Lung microvascular endothelial cell (primary cell): ENCODE data around the gene SRA1. TPM values are rescaled to one million over a fixed set of nuclear protein-coding genes. Genes with fewer than 3 reads are reported as not detected.

Experiments
- DNase-seq, 2 donors: peaks; one replicate each; pipeline versions ENCODE4 v3.0.0 to v3.0.0-alpha.2; 2010; ENCODE audit warnings: low read depth in 2 of 2
- total RNA-seq: library from RNA; depleted of rRNA; stranded (reverse); fragments of >200 nt; gene quantifications from 2 replicates; pipeline ENCODE4 v1.2.1, GENCODE V29; 2014

Gene SRA1
- total RNA-seq, 1 donor from 2014 or later: 20.6 TPM

- no peak for DNase-seq
These were observed 13.2 kb upstream of the SRA1 start for GRCh38 chr5:140570488-140570887.

GRCh38 chr5:140570058-140570457, 12.8 kb upstream of the SRA1 start:
- DNase-seq: no peak

GRCh38 chr5:140569197-140569596, 11.9 kb upstream of the SRA1 start:
- DNase-seq: peak in 1 of 2 donors; percentile 63

DNA sequence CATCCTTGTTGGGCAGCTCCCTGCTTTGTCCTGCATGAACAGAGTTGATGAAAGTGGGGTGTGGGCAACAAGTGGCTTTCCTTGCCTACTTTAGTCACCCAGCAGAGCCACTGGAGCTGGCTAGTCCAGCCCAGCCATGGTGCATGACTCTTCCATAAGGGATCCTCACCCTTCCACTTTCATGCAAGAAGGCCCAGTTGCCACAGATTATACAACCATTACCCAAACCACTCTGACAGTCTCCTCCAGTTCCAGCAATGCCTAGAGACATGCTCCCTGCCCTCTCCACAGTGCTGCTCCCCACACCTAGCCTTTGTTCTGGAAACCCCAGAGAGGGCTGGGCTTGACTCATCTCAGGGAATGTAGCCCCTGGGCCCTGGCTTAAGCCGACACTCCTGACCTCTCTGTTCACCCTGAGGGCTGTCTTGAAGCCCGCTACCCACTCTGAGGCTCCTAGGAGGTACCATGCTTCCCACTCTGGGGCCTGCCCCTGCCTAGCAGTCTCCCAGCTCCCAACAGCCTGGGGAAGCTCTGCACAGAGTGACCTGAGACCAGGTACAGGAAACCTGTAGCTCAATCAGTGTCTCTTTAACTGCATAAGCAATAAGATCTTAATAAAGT, 11.3 kb upstream of the SRA1 start:
- no peak for DNase-seq

GRCh38 chr5:140567871-140568270, 10.6 kb upstream of the SRA1 start:
- DNase-seq: no peak

- no peak for DNase-seq
These were observed 10.0 kb upstream of the SRA1 start for GRCh38 chr5:140567136-140567818.

GRCh38 chr5:140566665-140567064, 9.4 kb upstream of the SRA1 start:
- DNase-seq: no peak

DNA sequence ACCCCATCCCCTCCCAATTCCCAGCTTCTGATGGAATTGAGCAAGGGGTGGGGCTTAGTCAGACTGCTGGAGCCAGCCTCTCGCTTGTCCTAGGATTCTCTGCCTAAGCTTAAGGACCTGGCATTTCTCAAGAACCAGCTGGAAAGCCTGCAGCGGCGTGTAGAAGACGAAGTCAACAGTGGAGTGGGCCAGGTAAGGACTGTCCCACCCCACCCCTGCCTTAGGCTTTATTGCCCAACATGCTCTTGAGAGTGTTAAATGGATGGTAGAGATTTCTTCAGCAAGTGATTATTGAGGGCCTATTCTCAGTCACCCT, 8.5 kb upstream of the SRA1 start:
- DNase-seq: no peak

DNA sequence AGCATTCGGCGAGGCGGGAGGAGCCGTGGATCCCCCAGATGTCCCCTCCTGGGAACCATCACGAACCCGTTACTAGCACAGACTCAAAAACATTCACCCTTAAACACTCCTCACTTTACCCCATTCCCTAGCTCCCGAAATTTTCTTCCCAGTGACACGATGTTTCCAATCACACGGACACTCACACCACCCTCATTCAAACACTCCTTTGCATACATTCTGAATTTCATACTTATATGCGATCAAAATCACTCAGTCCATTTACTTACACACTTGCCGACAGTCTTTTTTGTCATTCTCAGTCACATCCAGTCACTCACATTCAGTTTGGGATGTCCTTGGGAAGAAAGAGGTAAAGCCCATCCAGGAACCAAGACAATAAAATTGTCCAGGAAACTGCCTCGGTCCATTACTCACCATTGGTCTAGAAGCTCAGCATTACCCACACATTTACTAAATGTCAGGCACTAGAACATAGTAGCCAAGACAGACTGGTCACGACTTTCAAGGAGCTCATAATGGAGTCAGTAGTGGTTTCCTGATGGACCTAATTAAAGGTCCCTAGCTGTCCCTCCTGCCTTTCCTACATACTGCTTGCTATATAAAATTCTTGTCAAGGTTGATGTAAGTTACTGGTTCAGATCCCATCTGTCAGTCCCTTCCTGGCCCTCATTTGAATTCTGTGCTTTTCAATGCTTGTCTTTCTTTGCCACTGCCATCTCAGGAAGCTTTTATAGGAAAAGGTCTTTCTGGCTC, 7.9 kb upstream of the SRA1 start:
- DNase-seq: peak; percentile 37 to 61

- peak; percentile 99 for DNase-seq
These were observed 7.1 kb upstream of the SRA1 start, which contains the start of the genes APBB3 and SLC35A4 for GRCh38 chr5:140564196-140565023. Gene APBB3, minus strand, starts transcription at chr5:140564598. Its CDS starts 353 bp downstream, at chr5:140564245. Gene SLC35A4, plus strand, starts transcription at chr5:140564828. Its CDS starts 2,342 bp downstream, at chr5:140567170.

DNA sequence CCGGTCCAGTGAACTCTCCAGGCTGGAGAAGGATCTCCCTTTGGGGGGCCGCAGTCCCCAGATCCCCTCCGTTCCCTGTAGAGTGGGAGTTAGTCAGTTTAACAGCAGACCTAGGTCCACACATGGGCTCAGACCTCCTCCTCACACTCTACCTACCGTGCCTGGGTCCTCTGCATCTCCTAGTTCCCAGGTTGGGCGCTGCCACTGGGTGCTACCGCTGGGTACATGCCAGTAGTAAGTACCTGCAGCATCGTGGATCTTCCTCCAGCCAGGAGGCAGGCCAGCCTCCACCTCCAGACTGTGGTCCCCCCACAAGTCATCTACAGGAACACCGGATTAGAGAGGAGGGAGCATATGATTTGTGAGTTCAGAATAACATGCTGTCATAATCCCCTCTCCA, 6.3 kb upstream of the SRA1 start:
- DNase-seq: no peak

DNA sequence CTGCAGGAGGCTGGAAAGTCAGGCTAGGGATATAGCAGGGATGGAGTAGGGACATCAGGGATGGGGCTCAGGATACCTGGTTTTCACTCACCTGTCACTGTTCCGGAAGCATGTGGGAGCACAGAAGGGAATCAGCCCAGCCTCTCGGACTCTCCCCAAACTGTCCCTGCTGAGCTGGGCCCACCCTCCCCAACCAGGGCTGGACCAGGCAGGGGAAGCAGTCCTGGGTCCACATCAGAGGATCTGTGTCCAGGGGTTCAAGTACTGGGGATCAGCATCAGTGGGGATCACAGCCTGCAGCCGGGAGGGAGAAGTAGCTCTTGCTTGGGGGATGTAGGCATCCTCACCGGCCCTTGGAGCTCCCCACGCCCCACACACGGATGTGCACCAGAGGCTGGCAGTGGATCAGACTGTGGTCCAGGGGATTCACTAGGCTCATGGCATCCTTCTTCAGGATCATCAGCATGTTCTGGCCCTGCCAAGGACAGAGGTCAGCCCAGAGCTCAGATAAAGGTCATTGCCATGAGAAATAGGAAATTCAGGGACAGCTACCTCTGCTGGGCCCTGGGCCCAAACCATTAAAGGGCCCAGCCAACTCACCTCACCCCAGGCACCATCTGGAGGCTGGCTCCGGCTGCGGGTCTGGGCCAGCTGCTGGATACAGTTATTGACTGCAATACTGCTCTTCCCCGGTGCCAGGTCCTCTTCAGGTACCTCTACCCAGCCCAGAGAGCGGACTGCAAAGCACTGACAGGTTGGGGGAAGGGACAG, 4.7 kb upstream of the SRA1 start:
- no peak for DNase-seq

DNA sequence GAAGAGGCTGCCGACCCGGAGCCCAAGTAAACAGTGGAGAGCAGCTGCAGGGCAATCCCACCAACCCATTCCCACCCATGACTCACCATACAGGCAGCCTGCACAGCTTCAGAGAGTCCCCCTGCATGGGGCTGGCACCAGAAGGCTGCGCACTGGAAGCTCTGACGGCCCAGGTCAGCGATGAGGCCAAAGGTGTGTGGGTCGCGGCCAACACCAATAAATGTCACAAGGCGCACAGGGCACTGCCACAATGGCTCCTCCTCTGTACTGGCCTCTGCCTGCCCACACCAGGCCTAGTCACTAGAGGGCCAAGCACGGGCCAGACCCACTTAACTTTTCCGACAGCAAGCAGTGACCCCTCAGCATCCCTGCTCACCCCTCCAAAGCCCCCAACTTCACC, 3.0 kb upstream of the SRA1 start:
- no peak for DNase-seq

GRCh38 chr5:140558542-140558941, 1.3 kb upstream of the SRA1 start:
- no peak for DNase-seq

DNA sequence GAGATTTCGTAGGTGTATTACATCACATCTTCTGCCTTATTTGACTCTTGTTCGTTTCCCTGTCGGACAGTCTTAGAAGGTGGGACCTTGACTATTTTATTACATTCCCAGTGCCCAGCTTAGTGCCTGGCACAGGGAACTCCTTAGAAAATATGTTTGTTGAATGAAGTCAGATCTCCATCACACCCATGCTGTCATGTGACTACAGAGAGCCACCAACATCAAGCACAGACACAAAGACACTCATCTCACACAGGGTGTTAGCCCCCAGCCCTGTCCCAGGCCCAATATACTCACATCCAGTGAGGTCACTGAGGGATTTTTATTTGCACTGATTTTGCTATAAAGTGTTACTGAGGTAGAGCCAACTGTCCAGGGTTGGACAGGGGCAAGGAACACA, 692 bp upstream of the SRA1 start:
- DNase-seq: no peak

DNA sequence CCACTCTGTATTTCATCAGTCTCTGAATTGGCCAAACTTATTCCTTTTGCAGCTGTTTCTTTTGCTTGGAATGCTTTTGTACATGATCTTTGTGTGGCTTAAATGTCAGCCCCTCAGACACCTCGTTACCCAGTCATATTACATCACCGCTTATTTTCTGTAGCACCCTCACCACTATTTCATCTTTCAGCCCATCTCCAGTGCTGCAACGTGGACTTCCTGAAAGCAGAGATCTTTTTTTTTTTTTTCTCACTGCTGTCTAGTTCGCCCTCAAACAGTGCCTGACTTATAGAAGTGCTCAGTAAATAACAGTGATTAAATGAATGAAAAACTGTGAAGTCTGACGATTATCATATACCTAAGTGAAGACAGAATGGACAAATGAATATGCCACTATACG, 835 bp downstream of the SRA1 start:
- peak; percentile 49 to 51 for DNase-seq

- no peak for DNase-seq
These were observed 1.4 kb downstream of the SRA1 start for GRCh38 chr5:140555747-140556312.

- DNase-seq: no peak
These were observed 2.8 kb downstream of the SRA1 start for GRCh38 chr5:140554454-140554853.

DNA sequence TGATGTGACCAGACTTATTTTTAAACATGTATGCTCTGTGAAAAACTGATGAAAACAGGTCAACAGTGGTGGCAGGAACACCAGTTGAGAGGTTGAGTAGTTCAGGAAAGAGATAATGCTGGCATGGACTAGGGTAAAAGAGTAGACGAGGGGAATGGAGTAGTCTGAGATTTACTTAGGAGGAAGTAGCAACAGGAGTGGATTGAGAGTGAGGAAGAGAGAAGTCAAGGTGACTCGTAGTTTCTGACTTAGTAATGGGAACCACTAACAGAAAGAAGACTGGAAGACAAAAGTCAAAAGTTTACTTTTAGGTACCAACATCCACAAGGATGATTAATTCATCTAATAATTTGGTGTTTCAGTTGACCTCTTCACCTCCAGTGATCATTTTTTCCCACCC, 3.6 kb downstream of the SRA1 start:
- no peak for DNase-seq

- DNase-seq: no peak
These were observed 5.4 kb downstream of the SRA1 start for GRCh38 chr5:140551872-140552271.
